Vagina (tissue), 2 donors: ENCODE measurements around the gene PRLH. TPM values are rescaled to one million over a fixed set of nuclear protein-coding genes. Genes with fewer than 3 reads are reported as not detected.

Source experiments
- DNase-seq, 2 donors: peaks; one replicate each; pipeline ENCODE4 v3.0.0-alpha.2; 2017; ENCODE audit errors: extremely low spot score in 2 of 2
- H3K27ac ChIP-seq: fragments of 200-600 bp; sonication (generic); one replicate; pipeline ENCODE4 v1.5.1; 2019
- H3K27me3 ChIP-seq: fragments of 200-600 bp; sonication (generic); one replicate; pipeline ENCODE4 v1.5.1; 2019
- H3K36me3 ChIP-seq, 2 donors: fragments of 200-600 bp; sonication (generic); one replicate each; pipeline ENCODE4 v1.5.1; 2017 to 2019
- H3K4me1 ChIP-seq: fragments of 200-600 bp; sonication (generic); one replicate; pipeline ENCODE4 v1.5.1; 2019
- H3K4me3 ChIP-seq, 2 donors: fragments of 200-600 bp; sonication (generic); 1 replicate in 1 of 2; 2 replicates in 1 of 2; pipeline ENCODE4 v1.5.1; 2016 to 2019
- H3K9me3 ChIP-seq: fragments of 200-600 bp; sonication (generic); one replicate; pipeline ENCODE4 v1.5.1; 2019
- CTCF ChIP-seq, 3 experiments: fragments of 450-650 bp in 2 of 3; fragments of 200-600 bp in 1 of 3; sonication (generic) in 1 of 3; IDR thresholded peaks; one replicate each; pipeline ENCODE4 v1.5.1; 2017 to 2019; ENCODE audit warnings: antibody characterized with exemption in 3 of 3, mild to moderate bottlenecking in 2 of 3, moderate library complexity in 2 of 3
- POLR2A ChIP-seq, 2 donors: fragments of 450-650 bp; IDR thresholded peaks; one replicate each; pipeline ENCODE4 v1.6.1; 2017; ENCODE audit warnings: antibody characterized with exemption in 2 of 2, mild to moderate bottlenecking in 2 of 2, moderate library complexity in 2 of 2
- POLR2AphosphoS5 ChIP-seq, 2 donors: sonication (generic); formaldehyde crosslinking; IDR thresholded peaks; one replicate each; pipeline ENCODE4 v1.9.0; 2017; ENCODE audit warnings: antibody characterized with exemption in 2 of 2, mild to moderate bottlenecking in 2 of 2, low read depth in 1 of 2; ENCODE audit not compliant: insufficient read depth in 1 of 2
- intact Hi-C: fragments of 100-400 bp; cut with DNase I; formaldehyde crosslinking; loops from one replicate; pipeline ENCODE4 v1.15.1; 2023
- total RNA-seq: library from RNA; depleted of rRNA; stranded (reverse); fragments of >200 nt; gene quantifications from one replicate; pipeline ENCODE4 v1.2.3, GENCODE V29; 2016

Gene PRLH
- total RNA-seq, 1 donor from 2014 or later: not detected

GRCh38 chr2:237563816-237564215 lies 2.6 kb upstream of the PRLH start:
- Histone ChIP-seq H3K4me1 (peaks cover 11% of the 10 kb centered on the region), H3K4me3 (no peak overlapping the region), H3K27me3 (no peaks in the 10 kb centered on the region), H3K36me3 (no peaks in the 10 kb centered on the region), H3K9me3 (no peaks in the 10 kb centered on the region), H3K27ac (no peak overlapping the region)
- no peak for DNase-seq
- no peak for TF ChIP-seq CTCF (IDR thresholded peaks at IDR 0.05)
- TF ChIP-seq POLR2A (IDR thresholded peaks at IDR 0.05): no peak
- no peak for TF ChIP-seq POLR2AphosphoS5 (IDR thresholded peaks at IDR 0.05; ENCODE audit: insufficient read depth in 1 of 2, low read depth in 1 of 2)
- intact Hi-C loops: no loop called here

- Histone ChIP-seq H3K36me3 (no peaks in the 10 kb centered on the region), H3K27ac (no peak overlapping the region), H3K4me3 (no peak overlapping the region), H3K27me3 (no peaks in the 10 kb centered on the region), H3K4me1 (peaks cover 3% of the 10 kb centered on the region), H3K9me3 (no peaks in the 10 kb centered on the region)
- no peak for TF ChIP-seq POLR2AphosphoS5 (IDR thresholded peaks at IDR 0.05; ENCODE audit: insufficient read depth in 1 of 2, low read depth in 1 of 2)
- intact Hi-C loops: no loop called here
- no peak for DNase-seq
Measured at GRCh38 chr2:237564526-237565131, 1.7 kb upstream of the PRLH start.

GRCh38 chr2:237565974-237566373 lies 400 bp upstream of the PRLH start:
- H3K27ac ChIP-seq: no peak overlapping the region
- DNase-seq: no peak
- H3K27me3 ChIP-seq: no peaks in the 10 kb centered on the region
- no peaks in the 10 kb centered on the region for H3K4me1 ChIP-seq
- intact Hi-C loops: no loop called here
- TF ChIP-seq POLR2A (IDR thresholded peaks at IDR 0.05): no peak
- H3K36me3 ChIP-seq: no peaks in the 10 kb centered on the region
- H3K4me3 ChIP-seq: no peak overlapping the region
- H3K9me3 ChIP-seq: no peaks in the 10 kb centered on the region

GRCh38 chr2:237567276-237568029 lies 1.1 kb downstream of the PRLH start:
- Histone ChIP-seq H3K9me3 (no peaks in the 10 kb centered on the region), H3K36me3 (no peaks in the 10 kb centered on the region), H3K27me3 (no peaks in the 10 kb centered on the region), H3K27ac (no peak overlapping the region), H3K4me1 (peaks cover 11% of the 10 kb centered on the region), H3K4me3 (no peak overlapping the region)
- TF ChIP-seq POLR2AphosphoS5 (IDR thresholded peaks at IDR 0.05; ENCODE audit: insufficient read depth in 1 of 2, low read depth in 1 of 2) (no peak), CTCF (IDR thresholded peaks at IDR 0.05) (no peak), POLR2A (IDR thresholded peaks at IDR 0.05) (no peak)
- intact Hi-C loops: no loop called here
- DNase-seq: no peak

- no peak for DNase-seq
- Histone ChIP-seq H3K4me1 (peaks cover 14% of the 10 kb centered on the region), H3K36me3 (no peaks in the 10 kb centered on the region), H3K4me3 (no peak overlapping the region), H3K27ac (no peak overlapping the region), H3K27me3 (no peaks in the 10 kb centered on the region), H3K9me3 (no peaks in the 10 kb centered on the region)
- no peak for TF ChIP-seq POLR2A (IDR thresholded peaks at IDR 0.05)
- no peak for TF ChIP-seq CTCF (IDR thresholded peaks at IDR 0.05)
- no peak for TF ChIP-seq POLR2AphosphoS5 (IDR thresholded peaks at IDR 0.05; ENCODE audit: insufficient read depth in 1 of 2, low read depth in 1 of 2)
- intact Hi-C loops: no loop called here
Measured at GRCh38 chr2:237568121-237568660, 1.8 kb downstream of the PRLH start.

GRCh38 chr2:237569041-237569440 lies 2.7 kb downstream of the PRLH start:
- Histone ChIP-seq H3K36me3 (no peaks in the 10 kb centered on the region), H3K4me3 (no peak overlapping the region), H3K9me3 (no peaks in the 10 kb centered on the region), H3K27ac (no peak overlapping the region), H3K4me1 (peaks cover 14% of the 10 kb centered on the region), H3K27me3 (no peaks in the 10 kb centered on the region)
- TF ChIP-seq POLR2AphosphoS5 (IDR thresholded peaks at IDR 0.05; ENCODE audit: insufficient read depth in 1 of 2, low read depth in 1 of 2) (no peak), POLR2A (IDR thresholded peaks at IDR 0.05) (no peak), CTCF (IDR thresholded peaks at IDR 0.05) (no peak)
- no peak for DNase-seq
- intact Hi-C loops: no loop called here
